HTERT RPE-1 (cell line): ENCODE results near the gene GALNTL6.

Source experiments
- in situ Hi-C: fragments of 300-500 bp; cut with MboI; formaldehyde crosslinking; loops from 4 replicates; pipeline ENCODE4 v1.14.3; 2020; ENCODE audit warnings: low sequenced_read_pairs

The GALNTL6 gene

DNA sequence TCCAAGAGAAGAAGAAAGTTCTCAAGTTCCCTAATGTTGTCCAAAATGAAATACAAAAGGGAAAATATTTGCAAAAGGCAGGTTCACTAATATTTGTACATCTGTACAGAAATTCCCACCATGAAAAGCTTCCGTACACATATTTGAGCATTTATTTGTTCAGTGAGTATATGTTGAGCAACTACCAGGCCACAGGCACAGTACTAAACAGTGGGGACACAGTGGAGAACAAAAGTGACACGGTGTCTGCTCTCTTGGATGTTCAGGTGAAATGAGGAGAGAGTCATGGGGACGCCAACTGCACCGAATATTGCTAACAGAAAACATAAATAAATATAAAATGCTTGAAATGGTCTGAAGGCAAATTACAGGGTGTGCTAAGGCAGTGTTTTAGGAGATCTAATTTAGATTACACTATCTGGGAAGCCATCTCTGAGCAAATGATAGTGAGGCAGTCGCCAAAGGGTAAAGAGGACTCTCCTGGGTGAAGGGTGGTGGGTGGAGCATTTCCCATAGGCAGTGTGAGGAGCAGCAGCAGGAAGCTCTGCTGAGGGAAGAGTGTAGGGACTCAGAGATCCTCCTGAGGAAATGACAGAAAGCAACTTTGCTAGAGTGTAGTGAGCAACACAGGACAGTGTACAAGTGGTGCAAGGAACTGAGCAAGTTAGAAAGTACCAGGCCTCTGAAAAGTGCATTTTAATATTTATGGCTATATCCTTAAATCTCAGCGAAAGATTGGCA is 375.2 kb downstream of the GALNTL6 start:
- in situ Hi-C loops, result no loop called here

DNA sequence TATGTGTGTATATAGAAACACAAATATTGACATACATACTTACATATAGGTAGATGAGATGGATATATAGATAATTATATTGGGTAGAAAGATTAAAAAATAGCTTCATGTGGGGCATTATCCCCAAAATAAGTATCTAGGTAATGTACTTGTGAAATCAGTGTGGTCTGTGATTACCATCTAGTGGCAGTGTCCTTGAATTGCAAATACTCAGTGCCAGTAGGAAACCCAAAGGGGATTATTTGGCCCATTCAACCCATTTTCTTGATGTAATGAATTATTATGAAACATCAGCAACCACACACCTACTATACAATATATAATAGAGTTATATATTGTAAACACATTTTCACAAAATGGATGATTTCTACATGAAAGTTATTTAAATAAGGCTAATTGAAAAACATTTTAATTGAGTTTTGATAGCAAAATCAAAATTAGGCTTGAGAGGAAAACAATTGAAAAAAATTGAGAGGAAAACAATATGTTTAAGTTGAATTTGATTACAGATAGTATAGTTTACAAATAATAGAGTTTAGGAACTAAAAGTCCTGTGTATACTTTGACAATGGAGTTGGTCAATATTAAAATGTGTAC is 389.4 kb downstream of the GALNTL6 start:
- in situ Hi-C loops, result no loop called here

DNA sequence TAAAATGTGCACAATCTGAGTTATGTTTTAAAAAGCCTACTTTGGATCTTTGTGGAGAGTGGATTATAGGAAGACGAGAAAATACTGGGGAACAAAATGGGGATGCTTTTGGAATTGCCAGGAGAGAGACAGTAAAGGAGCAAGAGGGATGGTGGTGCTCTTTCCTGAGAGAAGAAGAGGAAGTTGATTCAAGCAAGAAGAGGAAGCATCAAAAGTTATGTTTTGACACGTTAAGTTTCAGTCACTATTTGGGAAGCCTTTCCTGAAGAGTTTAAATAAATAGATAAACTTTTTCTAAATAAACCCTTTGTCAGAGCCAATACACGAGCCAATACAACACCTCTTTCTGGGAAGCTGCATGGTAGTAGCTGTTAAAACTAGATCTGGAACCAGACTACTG is 394.1 kb downstream of the GALNTL6 start:
- in situ Hi-C loops, result no loop called here

DNA sequence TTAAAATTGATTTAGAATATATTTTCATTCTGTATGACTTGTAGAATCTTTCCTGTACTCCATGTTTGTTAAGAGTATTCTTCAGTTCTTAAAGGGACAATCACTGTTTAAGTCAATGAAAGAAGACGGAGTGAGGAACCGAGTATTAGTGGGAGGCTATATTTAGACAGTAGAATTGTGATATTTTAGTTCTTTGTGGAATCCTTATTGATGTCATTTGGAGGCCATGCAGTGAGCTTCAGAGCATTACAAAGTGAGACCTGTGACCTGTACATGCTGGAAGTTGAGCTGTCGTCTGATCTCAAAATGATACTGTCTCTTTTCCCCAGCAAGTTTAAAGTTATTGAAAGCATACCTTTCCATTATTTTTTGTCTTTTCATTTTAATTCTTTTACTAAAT is 394.7 kb downstream of the GALNTL6 start:
- in situ Hi-C loops, result no loop called here

DNA sequence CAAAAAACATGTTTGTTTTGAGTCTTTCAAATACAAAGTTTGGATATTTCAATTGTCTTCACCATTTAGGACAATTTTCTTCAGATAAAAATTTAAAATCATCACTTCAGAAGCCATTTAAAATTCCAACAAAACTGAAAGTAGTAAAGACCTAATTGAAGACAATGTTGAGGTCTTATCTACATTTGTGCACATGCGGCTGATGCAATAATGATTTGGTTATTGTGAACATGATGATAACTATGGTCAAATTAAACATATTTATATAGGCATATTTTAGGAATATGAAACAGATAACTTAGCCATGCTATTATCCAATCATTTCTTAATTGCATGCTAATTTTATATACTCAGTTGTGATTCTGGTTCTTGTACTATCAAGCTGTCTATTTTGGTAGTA is 407.5 kb downstream of the GALNTL6 start:
- in situ Hi-C loops, result no loop called here

DNA sequence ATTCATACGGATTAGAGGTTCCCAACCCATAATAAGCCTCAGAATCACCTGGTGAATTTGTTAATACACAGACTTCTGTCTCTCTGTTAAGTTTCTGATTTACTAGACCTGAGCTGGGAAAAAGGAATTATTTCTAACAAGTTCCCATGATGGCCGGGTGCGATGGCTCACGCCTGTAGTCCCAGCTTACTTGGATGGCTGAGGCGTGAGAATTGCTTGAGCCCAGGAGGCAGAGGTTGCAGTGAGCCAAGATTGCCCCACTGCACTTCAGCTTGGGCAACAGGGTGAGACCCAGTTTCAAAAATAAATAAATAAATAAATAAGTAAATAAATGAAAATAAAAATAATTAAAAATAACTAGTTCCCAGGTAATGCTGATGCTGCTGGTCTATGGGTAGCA is 412.3 kb downstream of the GALNTL6 start:
- in situ Hi-C loops, result no loop called here

DNA sequence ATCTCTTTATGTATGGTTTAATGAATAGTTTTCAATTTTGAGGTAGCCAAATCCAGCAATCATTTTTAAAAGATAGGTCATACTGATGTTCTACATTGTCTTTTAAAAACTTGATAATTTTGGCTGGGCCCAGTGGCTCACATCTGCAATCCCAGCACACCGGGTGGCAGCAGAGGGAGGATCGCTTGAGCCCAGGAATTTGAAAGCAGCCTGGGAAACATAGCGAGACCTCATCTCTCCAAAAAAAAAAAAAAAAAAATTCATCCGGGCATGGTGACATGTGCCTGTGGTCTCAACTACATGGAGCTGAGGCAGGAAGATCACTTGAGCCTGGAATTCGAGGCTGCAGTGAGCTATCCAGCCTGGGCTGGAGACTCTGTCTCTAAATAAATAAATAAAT is 419.8 kb downstream of the GALNTL6 start:
- in situ Hi-C loops, result no loop called here

DNA sequence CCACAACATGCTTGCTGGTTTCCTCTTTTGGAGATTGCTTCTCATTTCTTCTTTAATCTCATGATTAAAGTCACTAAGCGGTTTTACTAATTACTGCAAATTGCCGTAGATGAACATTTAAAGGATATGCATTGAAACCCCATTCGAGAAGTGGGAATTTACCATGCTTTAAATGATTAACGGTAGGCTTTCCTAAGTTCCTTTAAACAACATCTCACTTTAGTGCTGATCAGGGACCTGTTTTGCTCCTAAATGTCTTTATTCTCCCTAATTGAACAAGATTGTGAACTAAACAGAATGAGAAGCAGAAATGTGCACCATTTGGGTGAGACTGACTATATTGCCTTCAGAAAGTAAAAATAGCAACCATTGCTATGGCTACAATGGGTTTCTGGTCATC is 430.3 kb downstream of the GALNTL6 start:
- in situ Hi-C loops, result no loop called here

- in situ Hi-C loops, result no loop called here
Observed at GRCh38 chr4:172245516-172245915, 432.3 kb downstream of the GALNTL6 start.

DNA sequence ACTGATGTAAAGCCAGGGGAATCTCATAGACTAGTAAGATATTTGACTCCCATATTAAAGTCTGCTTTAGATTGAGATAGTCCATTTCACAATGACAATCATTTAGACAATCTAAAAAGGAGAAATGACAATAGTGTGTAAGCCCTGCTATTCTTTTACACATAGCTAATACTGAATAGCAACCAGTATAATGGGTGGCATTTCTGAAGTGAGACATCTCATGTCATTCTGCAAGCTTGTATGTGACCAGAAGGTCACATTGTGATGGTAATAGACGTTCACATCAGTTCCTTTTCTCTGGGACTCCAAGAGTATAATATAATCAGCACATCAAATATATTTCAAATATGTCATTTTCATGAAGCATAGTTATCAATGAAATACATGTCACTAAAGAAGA is 440.2 kb downstream of the GALNTL6 start:
- in situ Hi-C loops, result no loop called here

GRCh38 chr4:172256820-172257219 is 443.6 kb downstream of the GALNTL6 start:
- in situ Hi-C loops, result no loop called here

DNA sequence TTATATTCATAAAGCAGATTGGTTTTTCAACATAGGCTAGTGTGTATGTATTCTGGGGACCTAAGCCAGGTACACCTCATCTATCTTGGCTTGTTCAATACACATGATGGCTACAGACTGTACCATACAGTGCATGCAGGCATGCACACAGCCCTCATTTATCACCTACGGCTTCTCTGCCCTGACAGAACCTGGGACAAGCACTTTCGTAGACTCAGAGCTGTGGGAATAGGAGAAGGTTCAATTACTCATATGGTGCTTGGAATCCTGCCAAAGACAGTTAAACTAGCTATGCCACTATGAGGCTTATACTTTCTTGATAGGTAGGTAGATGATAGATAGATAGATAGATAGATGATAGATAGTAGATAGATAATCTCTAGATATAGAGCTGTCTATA is 457.2 kb downstream of the GALNTL6 start:
- in situ Hi-C loops, result no loop called here

- in situ Hi-C loops, result no loop called here
Observed at GRCh38 chr4:172287117-172287516, 473.9 kb downstream of the GALNTL6 start.

GRCh38 chr4:172305698-172306097 is 492.5 kb downstream of the GALNTL6 start:
- in situ Hi-C loops, result no loop called here

DNA sequence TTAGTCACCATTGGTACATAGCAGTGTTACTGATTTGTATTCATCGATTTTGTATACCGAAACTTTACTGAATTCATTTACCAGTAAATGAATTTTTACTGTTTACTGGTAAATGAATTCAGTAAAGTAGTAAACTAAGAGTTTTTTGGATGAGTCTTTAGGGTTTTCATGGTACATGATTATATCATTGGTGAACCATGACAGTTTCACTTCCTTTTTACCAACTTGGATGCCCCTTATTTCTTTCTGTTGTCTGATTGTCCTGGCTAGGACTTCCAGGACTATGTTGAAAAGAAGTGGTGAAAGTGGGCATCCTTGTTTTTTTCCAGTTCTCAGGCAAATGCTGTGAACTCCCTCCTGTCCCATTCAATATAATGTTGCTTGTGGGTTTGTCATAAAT is 494.9 kb downstream of the GALNTL6 start:
- in situ Hi-C loops, result no loop called here

- in situ Hi-C loops, result no loop called here
Observed at GRCh38 chr4:172311682-172312081, 498.5 kb downstream of the GALNTL6 start.

DNA sequence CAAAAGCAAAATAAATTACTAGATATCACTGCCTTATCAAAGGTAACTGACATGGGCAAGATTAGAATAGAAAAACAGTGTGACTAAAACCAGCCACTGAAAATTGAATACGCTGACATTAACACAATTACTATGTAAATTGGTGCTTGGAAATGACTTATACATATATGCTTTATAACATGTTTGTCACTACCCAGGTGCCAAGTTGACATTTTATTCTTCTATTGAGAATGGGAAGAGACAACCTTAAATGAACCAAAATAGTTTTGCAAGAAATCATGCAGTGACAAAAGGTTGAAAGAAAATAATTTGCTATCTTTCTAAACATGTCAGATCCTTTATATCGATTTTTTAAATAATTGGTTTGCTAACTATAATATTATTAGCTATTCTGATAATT is 510.1 kb downstream of the GALNTL6 start:
- in situ Hi-C loops, result no loop called here

DNA sequence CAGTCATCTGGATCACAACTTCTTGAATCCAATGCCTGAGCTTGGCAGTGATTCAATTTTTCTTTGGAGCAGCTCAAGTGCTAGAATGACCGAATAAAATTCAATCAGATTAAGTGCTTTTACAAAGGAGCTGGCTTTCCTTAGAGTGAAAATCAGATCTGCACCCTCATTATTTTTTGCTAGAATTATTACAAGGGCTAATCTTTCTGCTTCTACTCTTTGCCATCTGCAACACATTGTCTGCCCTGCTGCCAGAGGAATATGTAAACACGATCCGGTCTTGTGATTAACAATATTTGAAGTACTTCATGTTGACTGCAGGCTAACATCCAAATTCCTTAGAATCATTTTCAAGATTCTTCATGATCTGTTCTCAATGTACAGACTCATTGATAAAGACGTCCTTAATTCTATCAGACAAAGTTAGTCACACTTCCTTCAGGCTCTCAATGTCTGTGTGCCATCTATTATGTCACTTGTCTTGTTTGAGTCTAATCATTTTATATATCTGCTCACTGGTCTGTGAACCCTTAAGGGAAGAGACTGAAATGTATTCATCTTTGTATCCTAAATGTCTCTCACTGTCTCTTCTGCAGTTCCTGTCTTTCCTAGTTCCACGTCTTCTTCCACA is 531.2 kb downstream of the GALNTL6 start:
- in situ Hi-C loops, result no loop called here

DNA sequence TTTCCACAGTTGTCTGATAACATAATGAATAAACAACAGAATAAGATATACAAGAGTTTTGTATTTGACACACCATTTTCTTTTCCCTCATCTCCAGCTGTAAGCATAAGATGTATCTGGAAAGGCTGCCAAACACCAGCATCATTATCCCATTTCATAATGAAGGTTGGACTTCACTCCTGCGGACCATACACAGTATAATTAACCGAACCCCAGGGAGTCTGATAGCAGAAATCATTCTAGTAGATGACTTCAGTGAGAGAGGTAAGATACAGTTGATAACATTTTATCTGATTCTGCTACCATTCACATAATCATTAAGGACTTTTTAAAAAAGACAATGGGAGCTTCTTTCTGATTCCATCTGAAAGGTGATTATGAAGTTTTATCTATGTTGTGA is 535.2 kb downstream of the GALNTL6 start:
- in situ Hi-C loops, result no loop called here

GRCh38 chr4:172352356-172352755 is 539.2 kb downstream of the GALNTL6 start:
- in situ Hi-C loops, result no loop called here

GRCh38 chr4:172356016-172356415 is 542.8 kb downstream of the GALNTL6 start:
- in situ Hi-C loops, result no loop called here

GRCh38 chr4:172357006-172357540 is 543.9 kb downstream of the GALNTL6 start:
- in situ Hi-C loops, result no loop called here
